ENCODE data around the gene C1orf21.

GRCh38 chr1:184615301-184615700 is 228.5 kb downstream of the C1orf21 start:
- TF ChIP-seq REST (IDR thresholded peaks at IDR 0.05; ENCODE audit: low read depth, low read length) (no peak), CTCF (IDR thresholded peaks at IDR 0.05) (no peak), JUND (IDR thresholded peaks at IDR 0.05) (no peak), TEAD4 (IDR thresholded peaks at IDR 0.05; ENCODE audit: borderline replicate concordance, insufficient read depth) (no peak)

All from SK-N-SH (cell line).